Measurements from ENCODE around the gene CLDN2. TPM values are rescaled to one million over a fixed set of nuclear protein-coding genes. Genes with fewer than 3 reads are reported as not detected.

Gene CLDN2
- total RNA-seq, 1 donor from 2014 or later: not detected

- Histone ChIP-seq H3K27me3 (ENCODE audit: low read depth) (no peaks in the 10 kb centered on the region), H3K4me3 (no peak overlapping the region), H3K9me3 (no peaks in the 10 kb centered on the region), H3K4me1 (no peaks in the 10 kb centered on the region), H3K27ac (no peak overlapping the region), H3K36me3 (no peaks in the 10 kb centered on the region)
- DNase-seq: no peak
- intact Hi-C loops (cut with DNase I): no loop called here
- TF ChIP-seq, protein P1, sequence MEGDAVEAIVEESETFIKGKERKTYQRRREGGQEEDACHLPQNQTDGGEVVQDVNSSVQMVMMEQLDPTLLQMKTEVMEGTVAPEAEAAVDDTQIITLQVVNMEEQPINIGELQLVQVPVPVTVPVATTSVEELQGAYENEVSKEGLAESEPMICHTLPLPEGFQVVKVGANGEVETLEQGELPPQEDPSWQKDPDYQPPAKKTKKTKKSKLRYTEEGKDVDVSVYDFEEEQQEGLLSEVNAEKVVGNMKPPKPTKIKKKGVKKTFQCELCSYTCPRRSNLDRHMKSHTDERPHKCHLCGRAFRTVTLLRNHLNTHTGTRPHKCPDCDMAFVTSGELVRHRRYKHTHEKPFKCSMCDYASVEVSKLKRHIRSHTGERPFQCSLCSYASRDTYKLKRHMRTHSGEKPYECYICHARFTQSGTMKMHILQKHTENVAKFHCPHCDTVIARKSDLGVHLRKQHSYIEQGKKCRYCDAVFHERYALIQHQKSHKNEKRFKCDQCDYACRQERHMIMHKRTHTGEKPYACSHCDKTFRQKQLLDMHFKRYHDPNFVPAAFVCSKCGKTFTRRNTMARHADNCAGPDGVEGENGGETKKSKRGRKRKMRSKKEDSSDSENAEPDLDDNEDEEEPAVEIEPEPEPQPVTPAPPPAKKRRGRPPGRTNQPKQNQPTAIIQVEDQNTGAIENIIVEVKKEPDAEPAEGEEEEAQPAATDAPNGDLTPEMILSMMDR (IDR thresholded peaks at IDR 0.05): no peak
- no peak for ATAC-seq
These were observed 31.0 kb downstream of the CLDN2 start for GRCh38 chrX:106951230-106951629.

DNA sequence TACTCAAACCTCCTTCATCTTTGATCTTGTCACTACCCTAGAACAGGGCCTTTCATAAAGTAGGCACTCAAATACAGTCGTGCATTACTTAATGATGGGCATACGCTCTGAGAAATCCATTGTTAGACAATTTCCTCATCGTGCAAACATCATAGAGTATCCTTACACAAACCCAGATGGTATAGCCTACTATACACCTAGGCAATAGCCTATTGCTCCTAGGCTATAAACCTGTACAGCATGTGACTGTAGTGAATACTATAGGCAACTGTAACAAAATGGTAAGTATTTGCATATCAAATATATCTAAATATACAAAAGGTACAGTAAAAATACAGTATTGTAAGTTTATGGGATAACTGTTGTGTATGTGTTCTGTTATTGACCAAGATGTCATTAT lies 31.9 kb downstream of the CLDN2 start:
- no peak overlapping the region for H3K4me3 ChIP-seq
- H3K27me3 ChIP-seq (ENCODE audit: low read depth): no peaks in the 10 kb centered on the region
- no peaks in the 10 kb centered on the region for H3K36me3 ChIP-seq
- H3K4me1 ChIP-seq: no peaks in the 10 kb centered on the region
- no peak for ATAC-seq
- TF ChIP-seq, protein P1 (IDR thresholded peaks at IDR 0.05): no peak
- intact Hi-C loops (cut with DNase I): no loop called here
- no peaks in the 10 kb centered on the region for H3K9me3 ChIP-seq
- no peak for DNase-seq
- H3K27ac ChIP-seq: no peak overlapping the region

- H3K4me3 ChIP-seq: no peak overlapping the region
- H3K36me3 ChIP-seq: no peaks in the 10 kb centered on the region
- TF ChIP-seq, protein P1 (IDR thresholded peaks at IDR 0.05): no peak
- intact Hi-C loops (cut with DNase I): no loop called here
- no peaks in the 10 kb centered on the region for H3K27me3 ChIP-seq (ENCODE audit: low read depth)
- DNase-seq (no peak), ATAC-seq (no peak)
- H3K4me1 ChIP-seq: no peaks in the 10 kb centered on the region
- no peaks in the 10 kb centered on the region for H3K9me3 ChIP-seq
- no peak overlapping the region for H3K27ac ChIP-seq
These were observed 32.3 kb downstream of the CLDN2 start for GRCh38 chrX:106952538-106952937.

DNA sequence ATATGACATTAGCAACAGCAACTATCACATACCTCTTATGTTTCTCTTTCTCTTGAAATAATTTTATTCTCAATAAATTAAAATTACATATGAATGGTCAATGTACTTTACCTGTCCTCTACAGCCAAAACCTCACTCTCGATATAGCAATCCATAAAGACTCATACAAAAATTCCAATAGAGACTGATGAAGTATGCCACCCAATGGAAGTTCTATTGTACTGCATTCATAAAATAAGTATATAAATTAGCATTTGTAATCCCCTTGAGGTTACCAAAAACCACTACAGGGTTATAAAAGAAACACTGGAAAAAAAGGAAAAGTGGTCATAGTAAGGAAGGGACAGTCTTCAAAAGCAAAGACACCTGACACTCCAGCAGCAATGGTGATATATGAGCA lies 32.8 kb downstream of the CLDN2 start:
- H3K4me1 ChIP-seq: no peaks in the 10 kb centered on the region
- intact Hi-C loops (cut with DNase I): no loop called here
- no peak overlapping the region for H3K4me3 ChIP-seq
- TF ChIP-seq, protein P1 (IDR thresholded peaks at IDR 0.05): peak; percentile 28
- DNase-seq: no peak
- no peak for ATAC-seq
- H3K27me3 ChIP-seq (ENCODE audit: low read depth): no peaks in the 10 kb centered on the region
- H3K36me3 ChIP-seq: peaks cover 3% of the 10 kb centered on the region
- no peaks in the 10 kb centered on the region for H3K9me3 ChIP-seq
- no peak overlapping the region for H3K27ac ChIP-seq

DNA sequence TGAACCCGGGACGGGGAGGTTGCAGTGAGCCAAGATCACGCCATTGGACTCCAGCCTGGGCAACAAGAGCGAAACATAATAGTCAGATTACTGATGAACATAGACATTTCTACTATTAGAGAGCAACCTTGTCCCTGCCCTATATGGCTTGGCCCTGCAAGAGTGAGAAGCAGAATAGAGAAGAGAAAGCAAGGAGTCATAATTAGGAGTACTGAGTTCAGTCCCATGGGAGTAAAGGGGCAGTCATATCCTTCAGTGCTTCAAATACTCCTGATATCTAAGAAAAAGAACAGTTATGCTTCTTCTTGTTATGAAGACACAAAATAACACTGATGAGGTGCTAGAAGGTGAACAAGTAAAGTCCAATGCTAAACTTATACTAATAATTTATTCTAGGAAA lies 33.8 kb downstream of the CLDN2 start:
- ATAC-seq: no peak
- TF ChIP-seq, protein P1 (IDR thresholded peaks at IDR 0.05): no peak
- peaks cover 6% of the 10 kb centered on the region for H3K36me3 ChIP-seq
- H3K4me1 ChIP-seq: no peaks in the 10 kb centered on the region
- DNase-seq: no peak
- H3K9me3 ChIP-seq: no peaks in the 10 kb centered on the region
- no peaks in the 10 kb centered on the region for H3K27me3 ChIP-seq (ENCODE audit: low read depth)
- intact Hi-C loops (cut with DNase I): no loop called here
- no peak overlapping the region for H3K27ac ChIP-seq
- H3K4me3 ChIP-seq: no peak overlapping the region

Data from lower lobe of right lung (tissue), 2 donors.